HCT116 (cell line): ENCODE results near the gene POMT2. TPM values are rescaled to one million over a fixed set of nuclear protein-coding genes. Genes with fewer than 3 reads are reported as not detected.

Experiments
- ATAC-seq: fragments of 200-7000 bp; cut with Tn5 transposase; 2 replicates; pipeline ENCODE4 v1.9.1; 2020; ENCODE audit warnings: mild to moderate bottlenecking, moderate library complexity
- BruUV-seq: library from RNA; stranded (reverse); fragments of 400-500 nt; replicated peaks from 2 replicates; lab custom pipeline; 2021; lab: Mats Ljungman, UMichigan
- CTCF ChIA-PET: fragments of 300-600 bp; sonication (Branson Sonifier 250); formaldehyde crosslinking; loops from one replicate; lab custom pipeline; 2021; ENCODE audit warnings: antibody characterized with exemption; lab: Charles Lee
- POLR2A ChIA-PET: fragments of 300-600, 350-600 bp; sonication (Branson Sonifier 250); formaldehyde crosslinking; loops from one replicate; lab custom pipeline; 2021; ENCODE audit warnings: antibody characterized with exemption; lab: Charles Lee
- RAD21 ChIA-PET, 2 experiments: fragments of 300-600 bp; sonication (Branson Sonifier 250); formaldehyde crosslinking; loops; one replicate each; lab custom pipeline; 2023; ENCODE audit warnings: low total read pairs in 2 of 2; ENCODE audit not compliant: uncharacterized antibody in 2 of 2, unreplicated experiment in 2 of 2, low non-redundant PET in 1 of 2; lab: Charles Lee
- DNase-seq: peaks from one replicate; pipeline ENCODE4 v3.0.0-alpha.2; 2010; ENCODE audit warnings: low read depth, low spot score
- H2AFZ ChIP-seq: fragments of 200-600 bp; shearing (Covaris generic), sonication (generic); 2 replicates; pipeline ENCODE4 v1.6.1; 2017; ENCODE audit warnings: low read depth, mixed run types, mixed read lengths, antibody characterized with exemption, low read length; ENCODE audit not compliant: poor library complexity, severe bottlenecking
- H3K27ac ChIP-seq: 2 replicates; pipeline ENCODE4 v1.5.1; 2012; ENCODE audit warnings: low read depth, low read length
- H3K27me3 ChIP-seq: fragments of 200-600 bp; sonication (generic); 2 replicates; pipeline ENCODE4 v1.6.1; 2016; ENCODE audit warnings: mixed run types, low read length, mixed read lengths; ENCODE audit not compliant: insufficient read depth
- H3K36me3 ChIP-seq, 2 experiments: fragments of 200-500 bp in 1 of 2; fragments of 200-600 bp in 1 of 2; sonication (Bioruptor generic) in 1 of 2; sonication (generic) in 1 of 2; 2 replicates each; pipeline versions ENCODE4 v1.5.1 to v1.6.1; 2014 to 2016; ENCODE audit warnings: low read length in 2 of 2, inconsistent platforms in 1 of 2, mixed read lengths in 1 of 2, mixed run types in 1 of 2; ENCODE audit not compliant: insufficient read depth in 2 of 2, control insufficient read depth in 1 of 2
- H3K4me1 ChIP-seq, 2 experiments: fragments of 200-600 bp in 1 of 2; sonication (generic) in 1 of 2; 2 replicates each; pipeline versions ENCODE4 v1.5.1 to v1.6.1; 2012 to 2017; ENCODE audit warnings: low read length in 2 of 2, inconsistent platforms in 1 of 2, mild to moderate bottlenecking in 1 of 2, mixed read lengths in 1 of 2, mixed run types in 1 of 2, moderate library complexity in 1 of 2; ENCODE audit not compliant: insufficient read depth in 2 of 2, control insufficient read depth in 1 of 2
- H3K4me2 ChIP-seq: fragments of 200-600 bp; sonication (generic); 2 replicates; pipeline ENCODE4 v1.6.1; 2017; ENCODE audit warnings: mixed run types, low read length, mixed read lengths
- H3K4me3 ChIP-seq, 2 experiments: fragments of 200-600 bp in 1 of 2; sonication (generic) in 1 of 2; replicated peaks in 1 of 2; 2 replicates each; pipeline ENCODE4 v1.5.1; 2011 to 2016; ENCODE audit warnings: low read length in 2 of 2, control low read depth in 1 of 2, low read depth in 1 of 2, mild to moderate bottlenecking in 1 of 2, mixed read lengths in 1 of 2, mixed run types in 1 of 2
- H3K79me2 ChIP-seq: fragments of 200-600 bp; sonication (generic); 2 replicates; pipeline ENCODE4 v1.6.1; 2017; ENCODE audit warnings: mild to moderate bottlenecking, mixed run types, low read length, moderate library complexity, mixed read lengths; ENCODE audit not compliant: insufficient read depth
- H3K9ac ChIP-seq: fragments of 200-600 bp; sonication (generic); 2 replicates; pipeline ENCODE4 v1.6.1; 2016; ENCODE audit warnings: low read length, mixed read lengths
- H3K9me2 ChIP-seq: fragments of 200-600 bp; sonication (generic), shearing (Covaris generic); 2 replicates; pipeline ENCODE4 v1.6.1; 2017; ENCODE audit warnings: mixed run types, mild to moderate bottlenecking, moderate library complexity; ENCODE audit not compliant: insufficient read depth
- H3K9me3 ChIP-seq, 2 experiments: fragments of 200-500 bp in 1 of 2; fragments of 200-600 bp in 1 of 2; sonication (Bioruptor generic) in 1 of 2; sonication (generic) in 1 of 2; 2 replicates each; pipeline ENCODE4 v1.6.1; 2014 to 2017; ENCODE audit warnings: low read length in 2 of 2, mixed read lengths in 2 of 2, inconsistent platforms in 1 of 2, low read depth in 1 of 2, mild to moderate bottlenecking in 1 of 2, mixed run types in 1 of 2, moderate library complexity in 1 of 2; ENCODE audit not compliant: control insufficient read depth in 1 of 2, insufficient read depth in 1 of 2
- H4K20me1 ChIP-seq: fragments of 200-600 bp; sonication (generic), shearing (Covaris generic); 2 replicates; pipeline ENCODE4 v1.6.1; 2017; ENCODE audit warnings: mixed run types, mild to moderate bottlenecking, moderate library complexity; ENCODE audit not compliant: insufficient read depth
- ATF3 ChIP-seq: IDR thresholded peaks from 2 replicates; pipeline ENCODE4 v1.6.1; 2012
- CBX3 ChIP-seq: IDR thresholded peaks from 2 replicates; pipeline ENCODE4 v1.6.1; 2012; ENCODE audit warnings: low read depth
- CEBPB ChIP-seq: IDR thresholded peaks from 2 replicates; pipeline ENCODE4 v1.6.1; 2012; ENCODE audit warnings: low read depth
- EGR1 ChIP-seq: IDR thresholded peaks from 2 replicates; pipeline ENCODE4 v1.6.1; 2012; ENCODE audit warnings: low read depth
- ELF1 ChIP-seq: IDR thresholded peaks from 2 replicates; pipeline ENCODE4 v1.6.1; 2012; ENCODE audit warnings: low read depth, borderline replicate concordance
- FOSL1 ChIP-seq: IDR thresholded peaks from 2 replicates; pipeline ENCODE4 v1.6.1; 2012; ENCODE audit warnings: low read depth
- JUND ChIP-seq: IDR thresholded peaks from 2 replicates; pipeline ENCODE4 v1.6.1; 2012
- MAX ChIP-seq: IDR thresholded peaks from 2 replicates; pipeline ENCODE4 v1.6.1; 2012
- POLR2A ChIP-seq: IDR thresholded peaks from 2 replicates; pipeline ENCODE4 v1.7.0; 2011; ENCODE audit warnings: borderline replicate concordance; ENCODE audit not compliant: insufficient read depth, insufficient read length; ENCODE audit errors: extremely low read depth
- SIN3A ChIP-seq: IDR thresholded peaks from 2 replicates; pipeline ENCODE4 v1.6.1; 2012; ENCODE audit warnings: low read depth
- SP1 ChIP-seq: IDR thresholded peaks from 2 replicates; pipeline ENCODE4 v1.6.1; 2012; ENCODE audit warnings: low read depth
- SRF ChIP-seq: IDR thresholded peaks from 2 replicates; pipeline ENCODE4 v1.6.1; 2012; ENCODE audit warnings: low read depth
- ZBTB33 ChIP-seq: IDR thresholded peaks from 2 replicates; pipeline ENCODE4 v1.6.1; 2011; ENCODE audit warnings: mild to moderate bottlenecking, low read length, moderate library complexity; ENCODE audit not compliant: insufficient replicate concordance; ENCODE audit errors: extremely low read depth
- intact Hi-C: fragments of 100-400 bp; cut with micrococcal nuclease; formaldehyde crosslinking; loops from 2 replicates; pipeline ENCODE4 v1.10.0; 2022
- total RNA-seq: library from RNA; stranded (reverse); gene quantifications from one replicate; pipeline ENCODE4 v1.2.1, GENCODE V29; 2021; ENCODE audit not compliant: unreplicated experiment

The POMT2 gene
- total RNA-seq, 1 experiment from 2014 or later = 30.2 TPM

- intact Hi-C loops = loop anchor here (2.0 to 5.0 kb wide), 2 partner anchors 13 to 154 kb away; partner anchors contain the start of genes AHSA1 and VIPAS39
Measured at GRCh38 chr14:77303417-77304156, 17.1 kb downstream of the POMT2 start.

More at GRCh38 chr14:77303417-77304156, 17.1 kb downstream of the POMT2 start:
- no peaks in the 10 kb centered on the region; a peak in 1 of 4 replicates for H3K36me3 ChIP-seq
- RAD21 ChIA-PET = interaction anchor here (1.0 to 2.3 kb wide), 3 partner anchors 12 to 152 kb away, joined by 3 to 6 read pairs (median 6); no protein-coding TSS in a partner anchor
- no peaks in the 10 kb centered on the region for H3K27me3 ChIP-seq
- no peak overlapping the region for H3K9ac ChIP-seq
- no peak overlapping the region for H3K4me3 ChIP-seq
- H3K4me1 ChIP-seq = peaks cover 19 to 22% of the 10 kb centered on the region in 2 experiments
- no peak overlapping the region for H2AFZ ChIP-seq
- POLR2A ChIA-PET = interaction anchor here (1.2 kb wide), 1 partner anchor 12 kb away, joined by 4 read pairs; no protein-coding TSS in a partner anchor
- TF ChIP-seq ATF3 (peak; percentile 71; the same call in 1 of the 2 replicates), POLR2A (no peak), ELF1 (no peak), JUND (peak; percentile 92), SIN3A (peak; percentile 63; the same call in 1 of the 2 replicates), CEBPB (peak; percentile 84), FOSL1 (peak; percentile 90), ZBTB33 (peak; percentile 41), SP1 (peak; percentile 63), SRF (peak; percentile 52), CBX3 (peak; percentile 59; the same call in 1 of the 2 replicates), EGR1 (no peak), MAX (0 out of 2 replicates have a peak, but pooled peaks have one; percentile 29)
- H4K20me1 ChIP-seq = no peaks in the 10 kb centered on the region
- peak overlapping the region; percentile 21 for H3K27ac ChIP-seq
- H3K9me2 ChIP-seq = no peaks in the 10 kb centered on the region
- H3K4me2 ChIP-seq = peak overlapping the region; percentile 55
- H3K9me3 ChIP-seq = no peaks in the 10 kb centered on the region
- BruUV-seq = no TSS peak
- peak; percentile 72 for ATAC-seq
- DNase-seq = peak; percentile 54
- no peaks in the 10 kb centered on the region for H3K79me2 ChIP-seq
- CTCF ChIA-PET = interaction anchor here (0.6 to 5.3 kb wide), 9 partner anchors 12 to 431 kb away, joined by 3 to 89 read pairs (median 5); partner anchors contain the start of genes GSTZ1 and POMT2
